GM20000 (cell line): ENCODE data around the gene ZNF638.

Source experiments
- DNase-seq: peaks from one replicate; pipeline ENCODE4 v3.0.0; 2012; ENCODE audit warnings: low spot score
- TF ChIP-seq, protein P1 (sequence below): IDR thresholded peaks from 2 replicates; pipeline ENCODE4 v1.5.1; 2012; ENCODE audit warnings: mild to moderate bottlenecking, control low read depth; ENCODE audit errors: extremely low read depth, missing control alignments

Gene ZNF638

DNA sequence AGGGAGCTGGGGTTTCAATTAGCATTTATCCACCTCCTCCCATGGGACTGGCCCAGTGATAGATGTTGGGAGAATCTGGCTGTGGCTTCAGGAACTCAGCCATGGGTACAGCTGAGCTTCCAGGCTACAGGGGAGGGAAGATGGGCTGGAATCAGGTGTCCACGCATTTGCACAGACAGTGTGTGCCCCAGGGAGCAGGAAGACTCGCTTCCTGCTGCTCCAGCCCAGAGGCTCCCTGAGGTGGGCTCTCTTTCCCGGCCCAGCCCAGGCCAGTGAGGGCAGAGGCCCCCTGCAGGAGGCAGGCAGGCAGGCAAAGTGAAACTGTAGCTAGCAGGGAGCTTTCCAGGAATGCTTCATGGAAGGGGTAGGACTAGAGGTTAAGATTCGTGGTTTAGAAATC lies 150.5 kb downstream of the ZNF638 start:
- DNase-seq, result no peak
- TF ChIP-seq, protein P1, sequence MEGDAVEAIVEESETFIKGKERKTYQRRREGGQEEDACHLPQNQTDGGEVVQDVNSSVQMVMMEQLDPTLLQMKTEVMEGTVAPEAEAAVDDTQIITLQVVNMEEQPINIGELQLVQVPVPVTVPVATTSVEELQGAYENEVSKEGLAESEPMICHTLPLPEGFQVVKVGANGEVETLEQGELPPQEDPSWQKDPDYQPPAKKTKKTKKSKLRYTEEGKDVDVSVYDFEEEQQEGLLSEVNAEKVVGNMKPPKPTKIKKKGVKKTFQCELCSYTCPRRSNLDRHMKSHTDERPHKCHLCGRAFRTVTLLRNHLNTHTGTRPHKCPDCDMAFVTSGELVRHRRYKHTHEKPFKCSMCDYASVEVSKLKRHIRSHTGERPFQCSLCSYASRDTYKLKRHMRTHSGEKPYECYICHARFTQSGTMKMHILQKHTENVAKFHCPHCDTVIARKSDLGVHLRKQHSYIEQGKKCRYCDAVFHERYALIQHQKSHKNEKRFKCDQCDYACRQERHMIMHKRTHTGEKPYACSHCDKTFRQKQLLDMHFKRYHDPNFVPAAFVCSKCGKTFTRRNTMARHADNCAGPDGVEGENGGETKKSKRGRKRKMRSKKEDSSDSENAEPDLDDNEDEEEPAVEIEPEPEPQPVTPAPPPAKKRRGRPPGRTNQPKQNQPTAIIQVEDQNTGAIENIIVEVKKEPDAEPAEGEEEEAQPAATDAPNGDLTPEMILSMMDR, result no peak

DNA sequence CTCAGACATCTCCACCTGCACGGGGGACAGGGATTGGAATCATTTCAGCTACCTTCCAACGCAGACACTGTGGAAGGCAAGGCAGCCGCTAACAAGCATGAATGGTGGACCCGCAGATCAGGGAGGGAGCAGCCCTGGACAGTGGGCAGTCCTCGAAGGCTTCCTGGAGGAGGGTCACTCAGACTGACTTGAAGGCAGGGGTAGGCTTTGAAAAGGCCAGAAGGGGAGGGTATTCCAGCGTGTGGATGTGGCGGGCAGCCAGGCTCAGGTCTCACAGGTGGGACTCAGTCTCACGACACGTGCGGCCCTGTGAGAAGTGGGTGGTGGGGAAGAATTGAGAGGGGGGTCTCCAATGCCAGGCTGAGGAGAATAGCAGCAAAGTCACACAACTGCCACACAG lies 151.7 kb downstream of the ZNF638 start:
- DNase-seq, result no peak
- TF ChIP-seq, protein P1, result no peak

DNA sequence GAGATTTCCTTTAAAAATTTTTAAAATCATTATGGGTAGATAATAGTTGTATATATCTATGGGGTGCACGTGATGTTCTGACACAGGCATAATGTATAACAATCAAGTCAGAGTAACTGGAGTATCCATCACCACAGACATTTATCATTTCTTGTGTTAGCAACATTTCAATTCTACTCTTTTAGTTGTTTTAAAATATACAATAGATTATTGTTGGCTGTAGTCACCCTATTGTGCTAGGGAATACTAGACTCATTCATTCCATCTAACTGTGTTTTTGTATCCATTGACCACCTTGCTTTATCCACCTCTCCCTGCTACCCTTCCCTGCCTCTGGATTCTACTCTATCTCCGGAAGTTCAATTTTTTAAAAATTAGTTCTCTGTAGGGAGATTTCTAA lies 152.8 kb downstream of the ZNF638 start:
- TF ChIP-seq, protein P1, result no peak
- DNase-seq, result no peak
